Heart left ventricle (tissue), 16 donors: ENCODE data around the gene ATP9B. TPM values are rescaled to one million over a fixed set of nuclear protein-coding genes. Genes with fewer than 3 reads are reported as not detected.

Source experiments
- ATAC-seq, 4 donors: fragments of 200-7000 bp; cut with Tn5 transposase; one replicate each; pipeline ENCODE4 v1.9.1; 2020 to 2022; ENCODE audit warnings: moderate library complexity in 4 of 4, mild to moderate bottlenecking in 3 of 4, moderate number of reproducible peaks in 1 of 4
- DNase-seq, 5 donors: peaks; one replicate each; pipeline ENCODE4 v3.0.0-alpha.2; 2020
- H3K27ac ChIP-seq, 12 donors: fragments of 200-600 bp; sonication (generic) in 4 of 12; one replicate each; pipeline versions ENCODE4 v1.5.0 to v1.8.0; 2016 to 2022; ENCODE audit warnings: mild to moderate bottlenecking in 2 of 12
- H3K27me3 ChIP-seq, 9 donors: fragments of 200-600 bp; sonication (generic) in 2 of 9; one replicate each; pipeline versions ENCODE4 v1.5.1 to v1.8.0; 2016 to 2022; ENCODE audit warnings: mild to moderate bottlenecking in 3 of 9
- H3K36me3 ChIP-seq, 9 donors: fragments of 200-600 bp; sonication (generic) in 2 of 9; one replicate each; pipeline versions ENCODE4 v1.5.0 to v1.8.0; 2018 to 2022; ENCODE audit warnings: mild to moderate bottlenecking in 2 of 9
- H3K4me1 ChIP-seq, 12 donors: fragments of 200-600 bp; sonication (generic) in 4 of 12; one replicate each; pipeline versions ENCODE4 v1.5.0 to v1.8.0; 2016 to 2022; ENCODE audit warnings: mild to moderate bottlenecking in 3 of 12
- H3K4me3 ChIP-seq, 12 donors: fragments of 200-600 bp; sonication (generic) in 4 of 12; one replicate each; pipeline versions ENCODE4 v1.5.0 to v1.8.0; 2017 to 2022; ENCODE audit warnings: mild to moderate bottlenecking in 9 of 12, moderate library complexity in 4 of 12
- H3K9me3 ChIP-seq, 12 donors: fragments of 200-600 bp; sonication (generic) in 4 of 12; one replicate each; pipeline versions ENCODE4 v1.5.0 to v1.8.0; 2016 to 2022; ENCODE audit warnings: mild to moderate bottlenecking in 1 of 12
- POLR2A ChIP-seq, 2 donors: fragments of 450-650 bp; IDR thresholded peaks; one replicate each; pipeline ENCODE4 v1.6.1; 2017; ENCODE audit warnings: antibody characterized with exemption in 2 of 2, mild to moderate bottlenecking in 2 of 2, moderate library complexity in 2 of 2
- WGBS, 4 donors: extraction: QIAGEN DNeasy Blood & Tissue Kit in 2 of 4; methylation state at CpG; one replicate each; pipeline versions ENCODE4 v1.1.5 to v1.1.7; 2013 to 2018; 5-methylcytosine and 5-hydroxymethylcytosine counted together
- intact Hi-C, 10 donors: fragments of 100-400 bp; cut with DNase I; formaldehyde crosslinking; loops; one replicate each; pipeline versions ENCODE4 v1.11.1 to v1.14.2; 2022
- long read RNA-seq, 3 donors: library from polyadenylated mRNA; unstranded; transcript quantifications; one replicate each; pipeline ENCODE4 v2.0.0, GENCODE V29; 2020 to 2021
- polyA plus RNA-seq, 2 donors: library from polyadenylated mRNA; stranded (reverse); fragments of 200-250 nt; gene quantifications; one replicate each; pipeline ENCODE4 v1.2.3, GENCODE V29; 2013
- total RNA-seq, 9 donors: library from RNA; depleted of rRNA in 2 of 9; stranded (reverse); fragments of >200 nt in 2 of 9; fragmentation: NEBNext Ultra II Directional in 3 of 9; extraction: Animal tissue kit (Norgen Biotek cat#: 25700) in 3 of 9; gene quantifications; one replicate each; pipeline versions ENCODE4 v1.1.0 to v1.2.4, GENCODE V29; 2016 to 2023
- TF ChIP-seq, protein P1 (sequence below), 12 donors: fragments of 200-600 bp; sonication (generic) in 4 of 12; IDR thresholded peaks; one replicate each; pipeline versions ENCODE4 v1.5.0 to v1.8.0; 2018 to 2022; ENCODE audit warnings: antibody characterized with exemption in 12 of 12, mild to moderate bottlenecking in 5 of 12
- donor health status: ischemic (EF 13 %, LVEDD 7.1; RV severe dilation, severe dysfunction).
- donor health status: healthy with polysubstance abuse.
- donor health status: DM: no; HTN: yes; CAD: no.
- donor health status: DM: no; HTN: no; CAD: no.
- donor health status: ischemic (EF 25% LVEDD 6.9; RV normal size, moderate dysfunction).
- donor health status: ischemic (EF 25% LVEDD 5.7; RV mildly dilated, moderate dysfunction).
- donor health status: healthy.
- donor health status: DM: yes; HTN: yes; CAD: no.
- donor health status: ischemic (EF 35%, LVEDD 5.7; RV mildly dilated, moderate dysfunction).
- donor health status: nonischemic (EF 11% LVEDD 7.7; RV severe dilation, severe dysfunction).
- donor health status: DM: yes; HTN: yes; CAD: no.
- donor health status: PGD.
- donor health status: ischemic (EF 29% LVEDD 5.4; RV normal size, mild dysfunction).
- donor health status: nonischemic (EF 23%, LVEDD 6.1; RV moderate dilation, normal function).

ATP9B gene, protein sequence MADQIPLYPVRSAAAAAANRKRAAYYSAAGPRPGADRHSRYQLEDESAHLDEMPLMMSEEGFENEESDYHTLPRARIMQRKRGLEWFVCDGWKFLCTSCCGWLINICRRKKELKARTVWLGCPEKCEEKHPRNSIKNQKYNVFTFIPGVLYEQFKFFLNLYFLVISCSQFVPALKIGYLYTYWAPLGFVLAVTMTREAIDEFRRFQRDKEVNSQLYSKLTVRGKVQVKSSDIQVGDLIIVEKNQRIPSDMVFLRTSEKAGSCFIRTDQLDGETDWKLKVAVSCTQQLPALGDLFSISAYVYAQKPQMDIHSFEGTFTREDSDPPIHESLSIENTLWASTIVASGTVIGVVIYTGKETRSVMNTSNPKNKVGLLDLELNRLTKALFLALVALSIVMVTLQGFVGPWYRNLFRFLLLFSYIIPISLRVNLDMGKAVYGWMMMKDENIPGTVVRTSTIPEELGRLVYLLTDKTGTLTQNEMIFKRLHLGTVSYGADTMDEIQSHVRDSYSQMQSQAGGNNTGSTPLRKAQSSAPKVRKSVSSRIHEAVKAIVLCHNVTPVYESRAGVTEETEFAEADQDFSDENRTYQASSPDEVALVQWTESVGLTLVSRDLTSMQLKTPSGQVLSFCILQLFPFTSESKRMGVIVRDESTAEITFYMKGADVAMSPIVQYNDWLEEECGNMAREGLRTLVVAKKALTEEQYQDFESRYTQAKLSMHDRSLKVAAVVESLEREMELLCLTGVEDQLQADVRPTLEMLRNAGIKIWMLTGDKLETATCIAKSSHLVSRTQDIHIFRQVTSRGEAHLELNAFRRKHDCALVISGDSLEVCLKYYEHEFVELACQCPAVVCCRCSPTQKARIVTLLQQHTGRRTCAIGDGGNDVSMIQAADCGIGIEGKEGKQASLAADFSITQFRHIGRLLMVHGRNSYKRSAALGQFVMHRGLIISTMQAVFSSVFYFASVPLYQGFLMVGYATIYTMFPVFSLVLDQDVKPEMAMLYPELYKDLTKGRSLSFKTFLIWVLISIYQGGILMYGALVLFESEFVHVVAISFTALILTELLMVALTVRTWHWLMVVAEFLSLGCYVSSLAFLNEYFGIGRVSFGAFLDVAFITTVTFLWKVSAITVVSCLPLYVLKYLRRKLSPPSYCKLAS
- total RNA-seq, result 10 to 100 TPM; 12.3 to 23.9 (median 12.9) TPM
- 1 to 10 TPM; 7.4 to 7.7 TPM for polyA plus RNA-seq
- long read RNA-seq, donor 1, full-length matches to known transcripts, result 3 of 15 reads
- long read RNA-seq, donor 1, partial matches to known transcripts, result 5 of 15 reads
- long read RNA-seq, donor 1, other reads (novel, unspliced or antisense), result 7 of 15 reads
- long read RNA-seq, donor 2, full-length matches to known transcripts, result 21 of 36 reads
- long read RNA-seq, donor 2, partial matches to known transcripts, result 5 of 36 reads
- long read RNA-seq, donor 2, other reads (novel, unspliced or antisense), result 10 of 36 reads
- long read RNA-seq, donor 3, full-length matches to known transcripts, result 5 of 15 reads
- long read RNA-seq, donor 3, partial matches to known transcripts, result 6 of 15 reads
- long read RNA-seq, donor 3, other reads (novel, unspliced or antisense), result 4 of 15 reads

DNA sequence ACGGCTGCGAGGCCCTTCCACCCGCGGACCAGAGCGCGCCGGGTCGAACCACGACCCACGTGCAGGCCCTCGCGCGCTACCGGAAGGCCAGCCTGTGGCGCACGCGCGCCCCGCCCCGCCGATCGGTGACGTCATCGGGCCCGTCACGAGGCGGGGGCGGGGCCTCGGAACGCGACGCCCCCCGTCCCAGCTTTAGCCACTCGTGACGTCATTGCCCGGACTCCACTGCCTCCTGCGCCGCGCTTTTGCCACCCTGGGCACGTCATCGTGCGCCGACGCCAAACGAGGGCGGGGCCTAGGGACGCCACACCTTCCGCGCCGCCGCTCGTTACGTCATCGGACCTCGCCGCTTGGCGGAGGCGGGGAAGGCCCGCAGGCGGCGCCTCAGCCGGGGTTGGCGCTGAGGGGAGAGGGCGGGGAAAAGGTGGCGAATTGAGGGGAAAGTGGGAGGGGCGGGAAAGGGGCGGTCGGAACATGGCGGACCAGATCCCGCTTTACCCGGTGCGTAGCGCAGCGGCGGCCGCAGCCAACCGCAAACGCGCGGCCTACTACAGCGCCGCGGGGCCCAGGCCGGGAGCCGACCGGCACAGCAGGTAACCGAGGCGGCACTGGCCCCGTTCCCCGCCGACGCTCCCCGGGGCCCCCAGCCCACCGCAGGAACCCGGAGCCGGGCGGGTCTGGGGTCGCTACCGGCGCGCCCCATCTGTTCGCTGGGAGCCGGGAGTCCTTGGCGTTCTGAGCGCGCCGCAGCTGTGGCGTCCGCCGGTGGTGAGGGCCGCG, at the start of gene ATP9B:
Gene ATP9B (plus strand): TSS at position 458 of the 780 bp plus-strand sequence. CDS start 17 bp downstream, at position 475.
- no peaks in the 10 kb centered on the region for H3K27me3 ChIP-seq
- TF ChIP-seq, protein P1, sequence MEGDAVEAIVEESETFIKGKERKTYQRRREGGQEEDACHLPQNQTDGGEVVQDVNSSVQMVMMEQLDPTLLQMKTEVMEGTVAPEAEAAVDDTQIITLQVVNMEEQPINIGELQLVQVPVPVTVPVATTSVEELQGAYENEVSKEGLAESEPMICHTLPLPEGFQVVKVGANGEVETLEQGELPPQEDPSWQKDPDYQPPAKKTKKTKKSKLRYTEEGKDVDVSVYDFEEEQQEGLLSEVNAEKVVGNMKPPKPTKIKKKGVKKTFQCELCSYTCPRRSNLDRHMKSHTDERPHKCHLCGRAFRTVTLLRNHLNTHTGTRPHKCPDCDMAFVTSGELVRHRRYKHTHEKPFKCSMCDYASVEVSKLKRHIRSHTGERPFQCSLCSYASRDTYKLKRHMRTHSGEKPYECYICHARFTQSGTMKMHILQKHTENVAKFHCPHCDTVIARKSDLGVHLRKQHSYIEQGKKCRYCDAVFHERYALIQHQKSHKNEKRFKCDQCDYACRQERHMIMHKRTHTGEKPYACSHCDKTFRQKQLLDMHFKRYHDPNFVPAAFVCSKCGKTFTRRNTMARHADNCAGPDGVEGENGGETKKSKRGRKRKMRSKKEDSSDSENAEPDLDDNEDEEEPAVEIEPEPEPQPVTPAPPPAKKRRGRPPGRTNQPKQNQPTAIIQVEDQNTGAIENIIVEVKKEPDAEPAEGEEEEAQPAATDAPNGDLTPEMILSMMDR (IDR thresholded peaks at IDR 0.05), result peak in 6 of 12 donors; percentile 5 to 44 (median 18)
- TF ChIP-seq POLR2A (IDR thresholded peaks at IDR 0.05), result peak in 1 of 2 donors; percentile 47
- peak within 1 kb of the TSS; percentile 57 to 98 (median 91) for H3K27ac ChIP-seq
- H3K4me3 ChIP-seq, result peak within 1 kb of the TSS; percentile 66 to 100 (median 87)
- intact Hi-C loops, result loop anchor here in 3 of 10 donors (5.0 to 10.0 kb wide), 5 partner anchors 98 to 1038 kb away; partner anchors contain the start of gene ADNP2 (in 1 of the 3)
- H3K4me1 ChIP-seq, result peaks cover 0 to 26% (median 17%) of the 10 kb centered on the region in 12 donors
- DNase-seq (peak; percentile 97 to 99 (median 97)), ATAC-seq (peak; percentile 96 to 99 (median 98))
- peaks cover 0 to 14% (median 0%) of the 10 kb centered on the region in 12 donors for H3K9me3 ChIP-seq
- no peaks in the 10 kb centered on the region for H3K36me3 ChIP-seq
- 0 to 1% (median 1%) methylated on average over 60 to 112 of the region's 112 CpGs for WGBS, 4 donors

DNA sequence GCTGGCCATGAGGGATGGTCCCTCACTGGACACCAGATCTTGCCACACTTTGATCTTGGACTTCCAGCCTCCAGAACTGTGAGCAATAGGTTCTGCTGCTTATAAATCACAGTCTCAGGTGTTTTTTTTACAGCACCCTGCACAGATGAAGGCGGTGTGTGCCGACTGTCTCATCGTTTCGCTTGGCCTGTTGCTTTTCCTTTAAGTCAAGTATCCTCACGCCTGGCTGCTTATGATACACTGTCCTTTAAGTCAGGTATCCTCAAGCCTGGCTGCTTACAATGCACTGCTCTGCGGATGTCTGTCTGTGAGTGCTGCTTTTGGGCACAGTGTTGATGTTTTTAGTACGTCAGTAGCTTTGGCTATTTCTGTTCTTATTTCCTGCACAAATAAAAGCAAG, 49.3 kb upstream of the ATP9B start:
- intact Hi-C loops, result no loop called here
- Histone ChIP-seq H3K4me1 (no peaks in the 10 kb centered on the region), H3K9me3 (peaks cover 0 to 9% (median 0%) of the 10 kb centered on the region in 12 donors), H3K27me3 (peaks cover 0 to 17% (median 0%) of the 10 kb centered on the region in 9 donors), H3K27ac (no peak overlapping the region), H3K4me3 (no peak overlapping the region), H3K36me3 (no peaks in the 10 kb centered on the region)
- no peak for DNase-seq
- no peak for TF ChIP-seq POLR2A (IDR thresholded peaks at IDR 0.05)
- TF ChIP-seq, protein P1 (IDR thresholded peaks at IDR 0.05), result no peak
- WGBS, 4 donors, result 71 to 84% (median 77%) methylated on average over 7 of the region's 7 CpGs
- ATAC-seq, result no peak

DNA sequence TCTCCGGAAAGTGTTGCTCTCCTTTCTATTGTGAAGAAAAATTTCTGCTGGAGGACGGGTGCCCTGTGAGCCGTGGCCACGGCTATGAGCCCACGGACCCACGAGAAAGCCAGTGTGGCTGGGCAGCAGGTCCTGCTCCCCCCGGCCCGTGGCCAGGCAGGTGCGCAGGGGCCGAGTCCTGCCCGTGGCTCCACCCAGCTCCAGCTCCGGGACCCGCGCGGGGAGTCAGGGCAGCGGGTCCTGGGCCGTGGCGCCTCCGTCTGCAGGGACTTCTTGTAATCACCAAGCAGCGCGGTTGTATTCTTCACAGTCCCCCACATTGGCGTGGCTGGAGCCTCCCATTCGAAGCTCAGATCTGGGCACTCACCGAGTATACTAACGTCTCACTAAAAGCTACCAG, 46.6 kb upstream of the ATP9B start:
- no peak overlapping the region for H3K27ac ChIP-seq
- H3K9me3 ChIP-seq, result peaks cover 0 to 18% (median 0%) of the 10 kb centered on the region in 12 donors
- DNase-seq (no peak), ATAC-seq (no peak)
- H3K36me3 ChIP-seq, result no peaks in the 10 kb centered on the region
- intact Hi-C loops, result no loop called here
- no peaks in the 10 kb centered on the region for H3K4me1 ChIP-seq
- peaks cover 0 to 17% (median 0%) of the 10 kb centered on the region in 9 donors for H3K27me3 ChIP-seq
- 93% methylated on average over 25 of the region's 25 CpGs for WGBS, 4 donors
- H3K4me3 ChIP-seq, result no peak overlapping the region
- TF ChIP-seq POLR2A (IDR thresholded peaks at IDR 0.05), result no peak
- TF ChIP-seq, protein P1 (IDR thresholded peaks at IDR 0.05), result no peak
